Endodermal cell (in vitro differentiated cells): ENCODE measurements around the gene FGF5. TPM values are rescaled to one million over a fixed set of nuclear protein-coding genes. Genes with fewer than 3 reads are reported as not detected.

Experiments used
- DNase-seq: peaks from one replicate; pipeline ENCODE4 v3.0.0-alpha.2; 2017
- H3K27ac ChIP-seq: 2 replicates; pipeline ENCODE4 v1.5.1; 2013; ENCODE audit warnings: mild to moderate bottlenecking, low read depth, low read length, moderate library complexity
- H3K27me3 ChIP-seq: 2 replicates; pipeline ENCODE4 v1.6.1; 2013; ENCODE audit warnings: mild to moderate bottlenecking, low read length, moderate library complexity; ENCODE audit not compliant: insufficient read depth, control insufficient read depth, poor library complexity, severe bottlenecking
- H3K36me3 ChIP-seq: 2 replicates; pipeline ENCODE4 v1.7.0; 2013; ENCODE audit warnings: mild to moderate bottlenecking, low read length, moderate library complexity; ENCODE audit not compliant: control insufficient read depth, insufficient read depth
- H3K4me1 ChIP-seq: one replicate; pipeline ENCODE4 v1.7.0; 2013; ENCODE audit warnings: low read length; ENCODE audit not compliant: control insufficient read depth, insufficient read depth
- H3K4me3 ChIP-seq: 2 replicates; pipeline ENCODE4 v1.5.1; 2013; ENCODE audit warnings: mild to moderate bottlenecking, low read length, moderate library complexity
- H3K9ac ChIP-seq: 2 replicates; pipeline ENCODE4 v1.6.1; 2013; ENCODE audit warnings: mild to moderate bottlenecking, low read length, moderate library complexity; ENCODE audit not compliant: poor library complexity, severe bottlenecking; ENCODE audit errors: extremely low read depth
- H3K9me3 ChIP-seq: 2 replicates; pipeline ENCODE4 v1.6.1; 2013; ENCODE audit warnings: mild to moderate bottlenecking, low read length, moderate library complexity; ENCODE audit not compliant: control insufficient read depth
- H3K27ac Mint-ChIP-seq: 2 replicates; pipeline ENCODE4 v1.8.0; 2020; ENCODE audit warnings: mixed read lengths
- H3K27me3 Mint-ChIP-seq: 2 replicates; pipeline ENCODE4 v1.8.0; 2021; ENCODE audit warnings: mild to moderate bottlenecking, mixed read lengths; ENCODE audit not compliant: insufficient read depth
- H3K36me3 Mint-ChIP-seq: 2 replicates; pipeline ENCODE4 v1.8.0; 2020; ENCODE audit warnings: low read depth, mixed read lengths
- H3K4me1 Mint-ChIP-seq: 2 replicates; pipeline ENCODE4 v1.8.0; 2020; ENCODE audit warnings: mixed read lengths
- H3K4me3 Mint-ChIP-seq: 2 replicates; pipeline ENCODE4 v1.8.0; 2020; ENCODE audit warnings: mild to moderate bottlenecking, moderate library complexity, mixed read lengths
- H3K9me3 Mint-ChIP-seq: 2 replicates; pipeline ENCODE4 v1.8.0; 2020; ENCODE audit warnings: mild to moderate bottlenecking, mixed read lengths
- CTCF ChIP-seq: fragments of 200-600 bp; sonication (generic); conservative IDR thresholded peaks from 2 replicates; pipeline ENCODE4 v1.5.0; 2021; ENCODE audit warnings: antibody characterized with exemption, mild to moderate bottlenecking
- WGBS, 2 experiments: methylation state at CpG; one replicate each; pipeline versions ENCODE4 v1.1.5 to v1.1.7; 2013; ENCODE audit warnings: missing lambda C conversion rate in 2 of 2, mixed read lengths in 1 of 2; ENCODE audit not compliant: insufficient coverage in 1 of 2, insufficient read length in 1 of 2; 5-methylcytosine and 5-hydroxymethylcytosine counted together
- long read RNA-seq, 4 experiments: library from polyadenylated mRNA in 2 of 4; library from RNA in 1 of 4; library from capped mRNA in 1 of 4; stranded (forward) in 3 of 4; unstranded in 1 of 4; transcript quantifications; one replicate each; pipeline ENCODE4 v2.0.0, GENCODE V29; 2020 to 2021; ENCODE audit warnings: inconsistent platforms in 1 of 4
- polyA plus RNA-seq, 2 experiments: library from polyadenylated mRNA; stranded (reverse); fragments of 50-300 nt; gene quantifications; one replicate each; pipeline ENCODE4 v1.2.3, GENCODE V29; 2013
- total RNA-seq, 2 donors: library from RNA; stranded (reverse); fragmentation: NEBNext Ultra II Directional in 1 of 2; extraction: Animal tissue kit (Norgen Biotek cat#: 25700) in 1 of 2; gene quantifications; 2 replicates in 1 of 2; 3 replicates in 1 of 2; pipeline ENCODE4 v1.2.1, GENCODE V29; 2021

FGF5 gene, protein sequence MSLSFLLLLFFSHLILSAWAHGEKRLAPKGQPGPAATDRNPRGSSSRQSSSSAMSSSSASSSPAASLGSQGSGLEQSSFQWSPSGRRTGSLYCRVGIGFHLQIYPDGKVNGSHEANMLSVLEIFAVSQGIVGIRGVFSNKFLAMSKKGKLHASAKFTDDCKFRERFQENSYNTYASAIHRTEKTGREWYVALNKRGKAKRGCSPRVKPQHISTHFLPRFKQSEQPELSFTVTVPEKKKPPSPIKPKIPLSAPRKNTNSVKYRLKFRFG
- total RNA-seq: 1 to 10 TPM in 1 of 2 donors, under 1 TPM in 1; 0.49 to 1.6 TPM
- not detected for polyA plus RNA-seq (2013, experiment 1 of 2)
- polyA plus RNA-seq (2013, experiment 2 of 2): 0.08 TPM
- long read RNA-seq, experiment 1: 0 reads
- long read RNA-seq, experiment 2: 0 reads
- long read RNA-seq, experiment 3, partial matches to known transcripts: 1 of 1 reads
- long read RNA-seq, experiment 3, other reads (novel, unspliced or antisense): 0 of 1 reads
- long read RNA-seq, experiment 4: 0 reads

DNA sequence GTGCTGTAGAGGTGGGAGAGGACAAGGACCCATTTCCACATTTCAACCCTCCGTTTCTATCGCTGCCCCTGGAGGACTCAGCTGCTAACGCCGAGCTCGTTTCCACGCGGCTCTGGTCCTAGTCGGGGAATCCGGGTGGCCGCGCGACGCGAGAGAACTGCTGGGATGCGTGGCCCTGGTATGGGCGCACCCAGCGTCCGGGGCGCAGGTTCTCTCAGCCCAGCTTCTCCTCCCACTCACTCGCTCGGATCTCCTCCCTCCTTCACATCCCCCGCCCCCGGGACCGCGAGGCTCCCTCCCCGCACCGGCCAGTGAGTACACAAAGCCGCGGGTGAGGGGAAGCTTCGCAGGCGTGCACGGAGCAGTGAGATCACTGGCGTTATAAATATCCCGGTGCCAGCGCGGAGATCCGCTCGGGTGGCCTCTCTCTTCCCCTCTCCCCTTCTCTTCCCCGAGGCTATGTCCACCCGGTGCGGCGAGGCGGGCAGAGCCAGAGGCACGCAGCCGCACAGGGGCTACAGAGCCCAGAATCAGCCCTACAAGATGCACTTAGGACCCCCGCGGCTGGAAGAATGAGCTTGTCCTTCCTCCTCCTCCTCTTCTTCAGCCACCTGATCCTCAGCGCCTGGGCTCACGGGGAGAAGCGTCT, at the start of gene FGF5:
Gene FGF5 (plus strand): TSS at position 412 of the 649 bp plus-strand sequence. CDS start 161 bp downstream, at position 573.
- peaks cover 100% of the 10 kb centered on the region for H3K27me3 Mint-ChIP-seq
- no peaks in the 10 kb centered on the region for H3K36me3 ChIP-seq
- no peak within 1 kb of the TSS for H3K27ac Mint-ChIP-seq

DNA sequence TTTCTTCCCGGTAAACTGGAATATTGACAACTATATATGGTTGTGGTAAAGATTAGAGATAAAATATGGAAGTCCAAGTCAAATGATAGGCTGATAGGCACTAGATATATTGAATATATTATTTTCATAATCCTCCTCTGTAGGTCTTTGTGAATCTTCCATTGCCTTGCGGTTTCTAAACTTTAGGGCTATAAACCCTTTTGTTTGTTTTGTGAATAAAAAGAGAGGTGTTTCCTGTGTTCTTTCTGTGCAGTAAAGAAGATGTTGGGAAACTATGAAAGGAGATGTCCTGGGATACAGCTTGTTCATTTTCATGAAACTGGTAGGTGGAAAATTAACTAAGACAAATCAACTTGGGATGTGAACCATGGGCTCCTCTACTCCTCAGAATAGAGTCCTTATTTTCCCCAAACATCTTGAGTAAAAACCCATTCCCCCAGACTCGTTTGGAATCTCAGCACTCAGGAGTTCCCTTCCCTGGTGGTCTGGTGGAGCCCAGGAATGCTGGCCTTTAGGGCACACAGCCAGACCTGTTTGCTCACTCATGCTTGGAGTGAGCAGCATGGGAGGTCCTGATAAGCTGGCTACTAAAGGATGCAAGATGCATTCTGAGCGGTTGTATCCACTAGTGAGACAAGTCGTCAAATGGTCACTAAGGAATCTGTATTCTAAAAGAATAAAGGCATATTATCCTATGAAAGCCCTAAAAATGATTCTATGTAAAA, 47.0 kb upstream of the FGF5 start:
- H3K36me3 ChIP-seq: no peaks in the 10 kb centered on the region
- no peak for TF ChIP-seq CTCF
- 26 to 61% methylated on average over 3 to 5 of the region's 5 CpGs for WGBS, 2 experiments
- Mint-ChIP-seq H3K9me3 (no peaks in the 10 kb centered on the region), H3K4me1 (no peaks in the 10 kb centered on the region), H3K27ac (no peak overlapping the region), H3K27me3 (peaks cover 52% of the 10 kb centered on the region), H3K36me3 (no peaks in the 10 kb centered on the region), H3K4me3 (no peak overlapping the region)
- H3K27me3 ChIP-seq: peaks cover 80% of the 10 kb centered on the region
- H3K27ac ChIP-seq: no peak overlapping the region
- no peak overlapping the region for H3K9ac ChIP-seq
- no peaks in the 10 kb centered on the region for H3K9me3 ChIP-seq
- H3K4me3 ChIP-seq: no peak overlapping the region
- peak; percentile 58 for DNase-seq
- no peaks in the 10 kb centered on the region for H3K4me1 ChIP-seq

More for the DNA sequence above, at the start of gene FGF5:
- Histone ChIP-seq H3K9me3 (no peaks in the 10 kb centered on the region), H3K4me1 (peaks cover 12% of the 10 kb centered on the region), H3K4me3 (peak within 1 kb of the TSS; percentile 82), H3K9ac (no peak within 1 kb of the TSS), H3K27me3 (peaks cover 100% of the 10 kb centered on the region), H3K27ac (no peak within 1 kb of the TSS)
- H3K9me3 Mint-ChIP-seq: no peaks in the 10 kb centered on the region
- H3K4me3 Mint-ChIP-seq: peak within 1 kb of the TSS; percentile 68
- peak; percentile 83 for DNase-seq
- WGBS, 2 experiments: 0 to 1% methylated on average over 18 to 50 of the region's 50 CpGs
- no peak for TF ChIP-seq CTCF
- H3K36me3 Mint-ChIP-seq: no peaks in the 10 kb centered on the region
- H3K4me1 Mint-ChIP-seq: peaks cover 48% of the 10 kb centered on the region

DNA sequence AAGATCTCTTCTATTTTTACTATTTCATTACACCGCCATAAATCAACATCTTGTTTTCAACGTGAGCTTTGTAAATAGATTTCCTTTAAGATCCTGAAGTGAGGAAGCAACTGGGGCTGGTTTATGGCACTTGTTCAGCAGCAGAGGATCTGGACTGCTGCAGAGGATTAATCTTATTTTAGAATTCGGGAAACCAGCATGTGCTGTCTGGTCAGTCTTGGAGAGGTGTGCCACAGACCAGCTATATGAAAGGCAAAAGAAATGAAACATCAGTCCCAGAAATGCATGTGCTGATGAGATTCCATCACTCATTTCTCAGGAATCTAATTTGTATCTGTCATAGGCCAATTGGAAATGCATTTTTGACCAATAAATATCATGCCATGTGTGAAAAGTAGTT, 45.8 kb upstream of the FGF5 start:
- TF ChIP-seq CTCF: no peak
- Histone ChIP-seq H3K36me3 (no peaks in the 10 kb centered on the region), H3K27ac (no peak overlapping the region), H3K9me3 (no peaks in the 10 kb centered on the region), H3K27me3 (peaks cover 80% of the 10 kb centered on the region), H3K9ac (no peak overlapping the region), H3K4me3 (no peak overlapping the region), H3K4me1 (no peaks in the 10 kb centered on the region)
- H3K9me3 Mint-ChIP-seq: no peaks in the 10 kb centered on the region
- H3K27ac Mint-ChIP-seq: no peak overlapping the region
- H3K36me3 Mint-ChIP-seq: no peaks in the 10 kb centered on the region
- 38 to 52% methylated on average over 1 to 3 of the region's 3 CpGs for WGBS, 2 experiments
- no peak overlapping the region for H3K4me3 Mint-ChIP-seq
- H3K4me1 Mint-ChIP-seq: no peaks in the 10 kb centered on the region
- H3K27me3 Mint-ChIP-seq: peaks cover 46% of the 10 kb centered on the region
- no peak for DNase-seq
